Thyroid gland (tissue), 4 donors: ENCODE results near the gene ADORA2A.

Source experiments
- POLR2A ChIP-seq, 2 donors: fragments of 450-650 bp; IDR thresholded peaks; one replicate each; pipeline ENCODE4 v1.6.1; 2017; ENCODE audit warnings: antibody characterized with exemption in 2 of 2, mild to moderate bottlenecking in 2 of 2, moderate library complexity in 1 of 2
- TF ChIP-seq, protein P1 (sequence below), 6 experiments: fragments of 200-600 bp in 3 of 6; fragments of 450-650 bp in 3 of 6; sonication (generic) in 3 of 6; IDR thresholded peaks; one replicate each; pipeline ENCODE4 v1.5.1; 2016 to 2019; ENCODE audit warnings: antibody characterized with exemption in 6 of 6, mild to moderate bottlenecking in 2 of 6, inconsistent platforms in 1 of 6, moderate library complexity in 1 of 6

DNA sequence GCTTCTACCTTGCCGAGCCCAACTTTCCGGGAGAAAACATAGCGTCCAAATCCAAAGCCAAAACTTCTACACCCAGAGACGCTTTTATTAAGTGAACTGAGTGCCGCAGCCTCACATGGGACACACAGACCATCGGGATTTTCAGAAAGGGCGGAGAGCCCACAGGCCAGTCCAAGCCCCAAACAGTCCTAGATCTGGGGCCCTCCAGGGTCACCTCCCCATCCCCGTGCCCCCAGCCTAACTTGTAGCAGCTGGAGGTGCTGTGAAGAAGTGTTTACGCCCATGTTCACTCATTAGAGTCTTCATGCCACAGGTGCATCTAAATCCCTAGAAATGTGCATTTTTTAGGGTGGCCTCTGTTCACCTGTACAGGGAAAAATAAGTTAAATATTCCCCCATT is 14.1 kb upstream of the ADORA2A start:
- TF ChIP-seq, protein P1, sequence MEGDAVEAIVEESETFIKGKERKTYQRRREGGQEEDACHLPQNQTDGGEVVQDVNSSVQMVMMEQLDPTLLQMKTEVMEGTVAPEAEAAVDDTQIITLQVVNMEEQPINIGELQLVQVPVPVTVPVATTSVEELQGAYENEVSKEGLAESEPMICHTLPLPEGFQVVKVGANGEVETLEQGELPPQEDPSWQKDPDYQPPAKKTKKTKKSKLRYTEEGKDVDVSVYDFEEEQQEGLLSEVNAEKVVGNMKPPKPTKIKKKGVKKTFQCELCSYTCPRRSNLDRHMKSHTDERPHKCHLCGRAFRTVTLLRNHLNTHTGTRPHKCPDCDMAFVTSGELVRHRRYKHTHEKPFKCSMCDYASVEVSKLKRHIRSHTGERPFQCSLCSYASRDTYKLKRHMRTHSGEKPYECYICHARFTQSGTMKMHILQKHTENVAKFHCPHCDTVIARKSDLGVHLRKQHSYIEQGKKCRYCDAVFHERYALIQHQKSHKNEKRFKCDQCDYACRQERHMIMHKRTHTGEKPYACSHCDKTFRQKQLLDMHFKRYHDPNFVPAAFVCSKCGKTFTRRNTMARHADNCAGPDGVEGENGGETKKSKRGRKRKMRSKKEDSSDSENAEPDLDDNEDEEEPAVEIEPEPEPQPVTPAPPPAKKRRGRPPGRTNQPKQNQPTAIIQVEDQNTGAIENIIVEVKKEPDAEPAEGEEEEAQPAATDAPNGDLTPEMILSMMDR (IDR thresholded peaks at IDR 0.05), result no peak
- no peak for TF ChIP-seq POLR2A (IDR thresholded peaks at IDR 0.05)
